Measurements from ENCODE around the gene ZNF18.

The ZNF18 gene
- total RNA-seq: 13.2 to 24.8 reads per million in 2 experiments

GRCh38 chr17:11997147-11997971 is at the start of gene ZNF18:
Gene ZNF18, minus strand, starts transcription at chr17:11997475. Its CDS starts 4,646 bp downstream, at chr17:11992829.
- DNase-seq (ENCODE audit: low read depth): peak; percentile 92

DNA sequence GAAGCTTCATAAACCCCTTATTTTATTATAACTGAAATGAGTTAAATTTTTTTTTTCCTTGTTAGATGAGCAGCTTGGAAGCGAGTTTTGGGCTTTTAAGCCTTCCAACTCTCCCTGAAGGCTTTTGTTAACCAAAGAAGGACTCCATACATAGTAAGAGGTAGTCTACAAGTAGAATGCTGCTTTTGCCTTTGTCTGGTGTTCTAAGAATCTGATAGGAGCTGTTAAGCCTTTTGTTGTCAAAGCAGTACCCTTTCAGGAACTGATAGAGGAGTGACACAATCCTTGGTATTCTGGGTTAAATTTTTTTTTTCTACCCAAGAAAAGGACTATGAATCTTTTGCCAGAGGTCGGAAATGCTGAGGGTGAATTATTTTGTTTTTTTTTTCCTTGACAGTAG is 49.5 kb upstream of the ZNF18 start:
- DNase-seq (ENCODE audit: low read depth): no peak

DNA sequence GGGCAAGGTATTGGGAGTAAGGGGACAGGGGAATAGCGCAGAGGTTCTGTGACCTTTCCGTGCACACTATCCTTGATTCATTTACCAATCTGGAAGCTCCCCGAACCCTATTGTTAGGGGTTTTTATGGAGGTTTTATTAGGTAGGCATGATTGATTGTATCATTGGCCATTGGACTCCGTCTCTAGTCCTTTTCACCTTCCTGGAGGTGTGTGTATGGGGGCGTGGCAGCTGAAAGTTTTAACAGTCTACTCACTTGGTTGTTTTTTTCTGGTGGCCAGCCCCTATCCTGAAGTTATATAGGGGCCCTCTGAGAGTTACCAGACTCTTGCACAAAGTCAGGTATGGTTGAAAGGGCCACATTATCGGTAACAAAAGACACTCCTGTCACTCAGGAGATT is 46.4 kb upstream of the ZNF18 start:
- no peak for DNase-seq (ENCODE audit: low read depth)

- no peak for DNase-seq (ENCODE audit: low read depth)
These were observed 44.0 kb upstream of the ZNF18 start for GRCh38 chr17:12041312-12041711.

DNA sequence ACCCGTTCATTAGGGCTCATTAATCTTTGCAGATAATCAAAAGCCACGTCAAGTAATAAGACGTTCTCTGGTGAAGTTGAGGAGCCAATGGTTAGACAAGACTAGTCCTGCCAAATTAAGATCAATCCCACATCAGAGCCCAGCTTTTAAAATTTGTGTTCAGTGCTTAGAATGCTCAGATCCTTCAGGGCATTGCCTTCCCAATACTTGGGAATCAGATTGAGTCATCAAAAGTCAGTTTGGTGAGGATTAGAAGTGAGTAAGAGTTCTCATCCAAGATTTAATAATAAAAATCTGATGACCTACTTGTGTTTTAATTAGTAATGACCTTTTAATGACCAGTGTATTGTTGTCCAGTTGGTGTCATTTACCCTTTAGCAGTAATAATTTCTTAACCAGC is 43.2 kb upstream of the ZNF18 start:
- no peak for DNase-seq (ENCODE audit: low read depth)

GRCh38 chr17:12037970-12038369 is 40.7 kb upstream of the ZNF18 start:
- no peak for DNase-seq (ENCODE audit: low read depth)

- DNase-seq (ENCODE audit: low read depth): no peak
These were observed 38.4 kb upstream of the ZNF18 start for GRCh38 chr17:12035673-12036072.

DNA sequence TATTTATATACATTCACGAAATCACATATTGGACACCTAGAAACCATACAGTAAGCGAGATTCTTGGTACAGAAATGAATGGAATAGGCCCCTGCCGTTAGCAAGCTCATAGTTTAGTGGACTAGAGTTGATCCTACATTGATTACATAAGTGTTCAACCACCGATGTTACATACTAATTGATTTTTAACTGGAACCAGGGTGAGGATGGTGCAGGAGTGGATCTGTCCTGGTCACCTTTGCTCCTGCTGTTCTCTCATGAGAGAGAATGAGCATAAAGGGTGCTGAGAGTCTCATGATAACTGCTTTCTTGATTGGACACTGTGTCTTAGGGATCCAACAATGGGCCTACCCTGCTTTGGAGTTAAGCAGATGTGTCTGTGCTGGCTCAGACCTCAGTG is 37.3 kb upstream of the ZNF18 start:
- no peak for DNase-seq (ENCODE audit: low read depth)

- no peak for DNase-seq (ENCODE audit: low read depth)
These were observed 31.3 kb upstream of the ZNF18 start for GRCh38 chr17:12028611-12029010.

DNA sequence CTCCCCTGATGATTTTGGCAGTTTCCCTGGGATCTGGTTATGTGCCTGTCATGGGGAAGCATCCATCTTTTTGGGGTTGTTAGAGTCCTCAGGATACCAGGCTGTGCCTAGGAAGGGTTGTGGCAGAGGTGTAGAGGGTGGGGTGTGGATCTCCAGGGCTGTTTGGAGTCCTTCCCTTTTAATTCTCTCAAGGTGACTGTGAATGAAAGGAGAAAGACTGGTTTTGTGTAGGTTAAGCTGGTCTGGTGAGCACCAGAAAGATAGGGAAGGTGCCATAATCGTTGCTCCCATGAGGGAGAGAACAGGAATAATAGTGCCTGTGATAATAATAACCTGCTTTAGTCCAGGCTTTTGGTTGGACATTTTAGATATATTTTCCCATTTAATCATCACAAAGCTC is 30.4 kb upstream of the ZNF18 start:
- no peak for DNase-seq (ENCODE audit: low read depth)

GRCh38 chr17:12024327-12024726 is 27.1 kb upstream of the ZNF18 start:
- DNase-seq (ENCODE audit: low read depth): no peak

GRCh38 chr17:12022310-12022709 is 25.0 kb upstream of the ZNF18 start:
- no peak for DNase-seq (ENCODE audit: low read depth)

DNA sequence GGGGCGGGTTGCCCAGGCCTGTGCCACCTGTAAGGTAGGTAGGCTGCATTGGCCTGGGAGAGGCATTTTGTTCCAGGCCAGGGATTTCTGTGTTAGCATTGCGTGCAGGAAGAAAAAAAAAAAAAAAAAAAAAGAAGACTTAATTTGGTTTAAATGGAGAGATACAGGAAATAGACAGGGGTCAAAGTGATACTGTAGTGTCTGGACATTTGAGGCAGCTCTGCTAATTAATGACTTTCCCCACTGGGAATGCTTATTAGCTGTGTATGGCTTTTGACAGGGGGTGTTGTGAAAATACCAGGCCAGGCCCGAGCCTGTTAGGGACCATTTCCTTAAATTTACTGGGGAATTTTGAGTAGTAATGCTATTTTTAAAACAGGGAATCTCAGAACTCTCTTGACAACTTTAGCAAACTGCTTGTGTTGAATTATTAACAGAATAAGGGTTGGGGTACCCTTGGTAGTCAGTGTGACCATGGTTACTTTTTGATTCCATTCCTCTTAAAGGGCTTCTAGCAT is 24.4 kb upstream of the ZNF18 start:
- DNase-seq (ENCODE audit: low read depth): no peak

DNA sequence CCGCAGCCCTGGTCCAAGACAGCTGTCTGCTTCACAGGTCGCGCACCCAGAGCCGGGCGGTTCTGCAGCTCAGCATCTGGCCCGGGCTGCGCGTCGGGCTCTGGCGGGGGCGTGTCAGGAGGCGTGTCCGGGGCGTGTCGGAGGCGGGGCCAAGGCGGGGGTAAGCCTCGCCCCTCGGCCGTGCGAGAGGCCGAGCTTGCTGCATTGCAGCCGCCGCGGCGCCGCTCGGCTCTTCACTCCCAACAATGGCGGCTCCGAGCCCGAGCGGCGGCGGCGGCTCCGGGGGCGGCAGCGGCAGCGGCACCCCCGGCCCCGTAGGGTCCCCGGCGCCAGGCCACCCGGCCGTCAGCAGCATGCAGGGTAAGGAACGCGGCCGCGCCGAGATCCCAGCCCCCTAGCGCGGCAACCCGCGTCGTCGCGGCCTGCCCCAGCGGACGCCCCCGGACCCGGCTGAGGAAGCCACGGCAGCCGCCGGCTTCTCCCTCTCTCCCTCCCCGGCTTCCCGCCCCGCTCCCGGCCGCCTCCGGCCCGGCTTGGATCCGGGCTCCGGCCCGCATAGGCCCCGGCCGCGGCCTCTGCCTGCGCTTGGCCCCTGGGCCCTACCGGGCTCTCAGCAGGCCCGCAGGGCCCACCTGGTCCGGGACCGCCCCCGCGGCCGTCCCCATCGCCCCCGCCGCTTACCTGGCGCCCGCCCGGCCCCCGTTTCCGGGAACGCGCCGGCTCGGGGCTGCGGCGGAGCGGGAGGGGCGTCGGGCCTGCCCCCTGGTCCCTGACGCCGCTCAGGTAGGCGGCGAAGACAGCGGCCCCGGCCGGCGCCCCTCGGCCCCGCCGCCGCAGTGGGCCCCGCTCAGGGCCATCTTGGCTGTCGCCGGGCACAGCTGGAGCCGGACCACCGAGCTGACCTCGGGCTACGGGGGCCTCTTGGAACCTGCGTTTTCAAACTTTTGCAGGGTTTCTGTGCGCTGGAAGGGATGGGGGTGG is 23.7 kb upstream of the ZNF18 start, which contains the start of gene MAP2K4:
Gene MAP2K4 (plus strand): TSS at position 236 of the 981 bp plus-strand sequence. CDS start 10 bp downstream, at position 246.
- DNase-seq (ENCODE audit: low read depth): peak; percentile 90

DNA sequence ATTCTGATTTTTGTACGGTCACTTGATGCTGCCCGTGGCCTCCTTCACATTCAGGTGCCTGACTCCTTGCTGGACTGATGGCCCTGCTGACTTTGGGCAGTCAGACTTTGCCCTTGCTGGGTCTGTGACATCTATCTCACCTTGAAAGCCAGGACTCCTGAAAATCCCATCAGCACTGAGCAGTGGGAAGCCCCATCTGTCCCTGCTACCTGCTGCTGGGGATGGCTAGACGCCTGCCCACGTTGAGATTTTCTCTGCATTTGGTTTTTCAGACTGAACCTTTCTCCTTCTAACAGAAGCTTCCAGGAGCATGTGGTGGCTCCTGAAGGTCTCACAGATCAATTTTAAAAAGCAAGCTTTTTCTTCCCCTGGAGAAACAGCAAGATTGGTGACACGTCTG is 10.2 kb upstream of the ZNF18 start:
- DNase-seq (ENCODE audit: low read depth): no peak

- DNase-seq (ENCODE audit: low read depth): no peak
These were observed 2.4 kb upstream of the ZNF18 start for GRCh38 chr17:11999696-12000095.

GRCh38 chr17:11997972-11998233 is 628 bp upstream of the ZNF18 start:
- DNase-seq (ENCODE audit: low read depth): no peak

DNA sequence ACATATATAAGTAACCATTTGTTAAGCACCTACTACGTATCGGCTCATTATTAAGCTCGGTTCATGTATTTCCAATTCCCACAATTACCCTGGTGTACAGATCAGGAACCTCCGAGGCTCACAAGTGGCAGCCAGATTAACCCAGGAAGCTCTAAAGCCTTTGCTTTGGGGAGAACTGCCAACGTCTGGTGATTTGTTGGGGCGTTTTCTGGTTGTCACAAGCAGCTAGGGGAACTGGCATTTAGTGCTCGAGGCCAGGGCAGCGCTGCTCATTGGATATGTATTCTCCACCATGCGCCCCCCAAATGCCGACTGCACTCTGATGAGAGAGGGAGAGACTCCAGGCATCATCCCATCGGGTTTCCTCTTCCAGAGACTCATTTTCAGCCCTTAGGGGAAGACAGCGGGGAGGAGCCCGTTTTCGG is 541 bp downstream of the ZNF18 start:
- DNase-seq (ENCODE audit: low read depth): peak; percentile 6

GRCh38 chr17:11991461-11991860 is 5.8 kb downstream of the ZNF18 start:
- DNase-seq (ENCODE audit: low read depth): no peak

DNA sequence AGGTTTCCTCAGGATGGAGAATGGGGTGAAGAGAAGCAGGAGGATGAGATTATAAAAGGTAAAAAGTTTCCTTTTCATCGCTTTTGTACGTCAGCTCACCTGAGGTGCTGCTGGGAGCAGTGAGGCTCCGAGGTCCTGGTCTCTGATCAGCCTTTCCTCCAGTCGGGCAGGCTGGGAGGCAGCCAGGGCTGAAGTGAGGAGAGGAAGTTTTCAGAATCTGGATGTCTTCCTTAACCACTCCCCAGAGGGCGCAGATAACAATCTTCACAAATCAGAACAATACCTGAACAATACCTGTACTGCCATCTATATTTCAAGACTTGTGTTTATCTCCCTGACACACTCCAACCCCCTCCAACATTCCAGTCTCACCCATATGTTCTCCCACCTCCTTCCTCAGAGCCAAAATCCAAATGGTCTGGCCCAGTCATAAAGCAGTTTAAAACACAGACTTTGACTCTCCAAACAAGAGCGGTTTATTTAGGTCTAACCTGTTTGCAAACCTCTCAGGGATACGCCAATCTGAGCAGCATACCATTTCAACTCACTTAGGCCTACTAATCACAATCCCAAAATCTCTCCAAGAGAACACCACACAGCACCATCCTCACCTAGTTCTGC is 6.8 kb downstream of the ZNF18 start:
- no peak for DNase-seq (ENCODE audit: low read depth)

- no peak for DNase-seq (ENCODE audit: low read depth)
These were observed 10.3 kb downstream of the ZNF18 start for GRCh38 chr17:11986942-11987329.
